OCI-LY1 (cell line): Measurements from ENCODE around the gene FNIP1.

ENCODE experiments used
- EZH2 ChIP-seq: fragments of 200-600 bp; sonication (generic), shearing (Covaris generic); IDR thresholded peaks from 2 replicates; pipeline ENCODE4 v1.8.0; 2017; ENCODE audit warnings: borderline replicate concordance, mixed run types, mild to moderate bottlenecking, antibody characterized with exemption, low read length, moderate library complexity, mixed read lengths
- TF ChIP-seq, protein P1 (sequence below): fragments of 200-600 bp; sonication (generic), shearing (Covaris generic); IDR thresholded peaks from 2 replicates; pipeline ENCODE4 v1.5.1; 2017; ENCODE audit warnings: mild to moderate bottlenecking, antibody characterized with exemption, low read length, moderate library complexity, mixed read lengths

DNA sequence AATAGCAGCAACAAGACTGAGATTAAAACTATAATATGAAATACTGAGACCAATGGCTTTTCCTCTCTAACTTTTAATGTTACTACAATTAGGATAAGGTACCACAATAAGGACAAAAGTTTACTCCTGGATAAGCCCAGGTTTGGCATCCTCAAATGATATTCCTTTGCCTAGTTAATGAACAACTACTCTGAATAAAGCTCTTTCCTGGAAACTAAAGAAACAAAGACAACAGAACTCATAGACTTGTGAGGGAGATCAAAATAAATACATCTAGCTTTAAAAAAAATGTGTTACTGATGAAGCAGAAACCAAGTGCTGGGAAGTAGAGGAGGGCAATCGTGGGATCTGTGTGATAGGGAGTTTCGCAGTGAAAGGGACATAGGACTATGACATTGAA is 142.5 kb downstream of the FNIP1 start:
- TF ChIP-seq, protein P1, sequence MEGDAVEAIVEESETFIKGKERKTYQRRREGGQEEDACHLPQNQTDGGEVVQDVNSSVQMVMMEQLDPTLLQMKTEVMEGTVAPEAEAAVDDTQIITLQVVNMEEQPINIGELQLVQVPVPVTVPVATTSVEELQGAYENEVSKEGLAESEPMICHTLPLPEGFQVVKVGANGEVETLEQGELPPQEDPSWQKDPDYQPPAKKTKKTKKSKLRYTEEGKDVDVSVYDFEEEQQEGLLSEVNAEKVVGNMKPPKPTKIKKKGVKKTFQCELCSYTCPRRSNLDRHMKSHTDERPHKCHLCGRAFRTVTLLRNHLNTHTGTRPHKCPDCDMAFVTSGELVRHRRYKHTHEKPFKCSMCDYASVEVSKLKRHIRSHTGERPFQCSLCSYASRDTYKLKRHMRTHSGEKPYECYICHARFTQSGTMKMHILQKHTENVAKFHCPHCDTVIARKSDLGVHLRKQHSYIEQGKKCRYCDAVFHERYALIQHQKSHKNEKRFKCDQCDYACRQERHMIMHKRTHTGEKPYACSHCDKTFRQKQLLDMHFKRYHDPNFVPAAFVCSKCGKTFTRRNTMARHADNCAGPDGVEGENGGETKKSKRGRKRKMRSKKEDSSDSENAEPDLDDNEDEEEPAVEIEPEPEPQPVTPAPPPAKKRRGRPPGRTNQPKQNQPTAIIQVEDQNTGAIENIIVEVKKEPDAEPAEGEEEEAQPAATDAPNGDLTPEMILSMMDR, result no peak
- TF ChIP-seq EZH2, result no peak
